Endothelial cell of umbilical vein (primary cell): ENCODE data around the gene PAEP. TPM values are rescaled to one million over a fixed set of nuclear protein-coding genes. Genes with fewer than 3 reads are reported as not detected.

Experiments
- BruUV-seq: library from RNA; stranded (reverse); fragments of 400-500 nt; replicated peaks from 2 replicates; lab custom pipeline; 2021; lab: Mats Ljungman, UMichigan
- CTCF ChIA-PET: fragments of 300-600, 350-600 bp; sonication (Branson Sonifier 250); formaldehyde crosslinking; loops from one replicate; lab custom pipeline; 2021; ENCODE audit warnings: antibody characterized with exemption, inconsistent platforms; lab: Charles Lee
- POLR2A ChIA-PET: fragments of 300-600, 350-600 bp; sonication (Branson Sonifier 250); formaldehyde crosslinking; loops from one replicate; lab custom pipeline; 2021; ENCODE audit warnings: antibody characterized with exemption, inconsistent platforms; lab: Charles Lee
- DNase-seq: peaks from one replicate; pipeline ENCODE4 v3.0.0-alpha.2; 2011; ENCODE audit warnings: low read depth, low spot score
- FAIRE-seq: peaks from 2 replicates; lab custom pipeline; 2011; peaks lifted over from hg19 to GRCh38; lab: Jason Lieb, UNC
- H2AFZ ChIP-seq: 2 replicates; pipeline ENCODE4 v1.6.0; 2012; ENCODE audit warnings: low read depth, low read length, control low read depth, inconsistent platforms
- H3K27ac ChIP-seq: 2 replicates; pipeline ENCODE4 v1.5.1; 2011; ENCODE audit warnings: low read depth, mild to moderate bottlenecking, control low read depth, low read length, moderate library complexity; ENCODE audit not compliant: insufficient read depth
- H3K27me3 ChIP-seq, 2 experiments: 2 replicates each; pipeline versions ENCODE4 v1.6.0 to v1.6.1; 2011; ENCODE audit warnings: low read length in 2 of 2, mixed read lengths in 1 of 2; ENCODE audit not compliant: control insufficient read depth in 2 of 2, insufficient read depth in 2 of 2
- H3K36me3 ChIP-seq, 2 experiments: 2 replicates in 1 of 2; 3 replicates in 1 of 2; pipeline ENCODE4 v1.5.1; 2011; ENCODE audit warnings: low read length in 2 of 2, mild to moderate bottlenecking in 1 of 2, moderate library complexity in 1 of 2; ENCODE audit not compliant: control insufficient read depth in 2 of 2, insufficient read depth in 2 of 2; ENCODE audit errors: extremely low read depth in 1 of 2
- H3K4me1 ChIP-seq: 3 replicates; pipeline ENCODE4 v1.5.1; 2011; ENCODE audit warnings: mild to moderate bottlenecking, low read length; ENCODE audit not compliant: control insufficient read depth, insufficient read depth; ENCODE audit errors: extremely low read depth
- H3K4me2 ChIP-seq: 2 replicates; pipeline ENCODE4 v1.6.1; 2011; ENCODE audit warnings: low read length, control low read depth, mixed read lengths; ENCODE audit not compliant: insufficient read depth
- H3K4me3 ChIP-seq, 3 experiments: fragments of 200-600 bp in 1 of 3; sonication (generic), shearing (Covaris generic) in 1 of 3; replicated peaks in 1 of 3; 2 replicates each; pipeline ENCODE4 v1.5.1; 2011 to 2016; ENCODE audit warnings: control low read depth in 3 of 3, low read length in 3 of 3, mild to moderate bottlenecking in 2 of 3, inconsistent platforms in 1 of 3, low read depth in 1 of 3, moderate library complexity in 1 of 3; ENCODE audit not compliant: insufficient read depth in 1 of 3
- H3K79me2 ChIP-seq: 2 replicates; pipeline ENCODE4 v1.6.0; 2012; ENCODE audit warnings: low read length, inconsistent platforms; ENCODE audit not compliant: control insufficient read depth, insufficient read depth
- H3K9ac ChIP-seq: replicated peaks from 2 replicates; pipeline ENCODE3; 2011; ENCODE audit warnings: low read length, control low read depth; ENCODE audit not compliant: insufficient read depth; ENCODE audit errors: extremely low read depth
- H3K9me1 ChIP-seq: replicated peaks from 3 replicates; pipeline ENCODE4 v1.6.0; 2011; ENCODE audit warnings: mild to moderate bottlenecking, low read length; ENCODE audit not compliant: control insufficient read depth, insufficient read depth; ENCODE audit errors: extremely low read depth
- H3K9me3 ChIP-seq: replicated peaks from 2 replicates; pipeline ENCODE4 v1.5.1; 2012; ENCODE audit warnings: low read length, inconsistent platforms; ENCODE audit not compliant: control insufficient read depth, insufficient read depth
- H4K20me1 ChIP-seq: replicated peaks from 2 replicates; pipeline ENCODE3; 2011; ENCODE audit warnings: mild to moderate bottlenecking, low read length; ENCODE audit not compliant: control insufficient read depth, insufficient read depth; ENCODE audit errors: extremely low read depth
- EZH2 ChIP-seq: IDR thresholded peaks from 2 replicates; pipeline ENCODE4 v1.6.1; 2012; ENCODE audit warnings: borderline replicate concordance, low read depth, mild to moderate bottlenecking, moderate library complexity, low read length, inconsistent platforms; ENCODE audit not compliant: severe bottlenecking
- FOS ChIP-seq: IDR thresholded peaks from 2 replicates; pipeline ENCODE4 v1.6.1; 2011; ENCODE audit warnings: mild to moderate bottlenecking, low read length, moderate library complexity, borderline replicate concordance; ENCODE audit not compliant: insufficient read depth
- GATA2 ChIP-seq: IDR thresholded peaks from 2 replicates; pipeline ENCODE4 v1.7.0; 2011; ENCODE audit warnings: low read depth, mild to moderate bottlenecking, moderate library complexity, mixed read lengths, low read length; ENCODE audit not compliant: insufficient read length, insufficient read depth
- JUN ChIP-seq: IDR thresholded peaks from 2 replicates; pipeline ENCODE4 v1.6.1; 2011; ENCODE audit warnings: borderline replicate concordance, low read depth; ENCODE audit not compliant: insufficient read length, insufficient read depth
- POLR2A ChIP-seq: IDR thresholded peaks from 2 replicates; pipeline ENCODE4 v1.6.1; 2012; ENCODE audit warnings: low read depth, mild to moderate bottlenecking, control low read depth, low read length
- dilution Hi-C: fragments of 300-500 bp; cut with MboI; formaldehyde crosslinking; loops from one replicate; pipeline ENCODE4 v1.15.0; 2019; ENCODE audit warnings: low sequenced_read_pairs; ENCODE audit not compliant: extremely low pct_ligation_motif_present
- intact Hi-C: fragments of 100-400 bp; cut with micrococcal nuclease; formaldehyde crosslinking; loops from one replicate; pipeline ENCODE4 v1.10.0; 2022
- polyA plus RNA-seq, 4 experiments: library from polyadenylated mRNA; depleted of rRNA in 3 of 4; stranded (reverse) in 3 of 4; unstranded in 1 of 4; fragments of >200 nt; gene quantifications; 2 replicates each; pipeline versions ENCODE4 v1.2.1 to v1.2.3, GENCODE V29; 2011 to 2012; ENCODE audit warnings: missing spikeins in 1 of 4
- total RNA-seq: library from RNA; stranded (reverse); gene quantifications from 2 replicates; pipeline ENCODE4 v1.2.3, GENCODE V29; 2021
- TF ChIP-seq, protein P1 (sequence below): IDR thresholded peaks from 2 replicates; pipeline ENCODE4 v1.6.1; 2011; ENCODE audit not compliant: insufficient read depth, insufficient read length

The PAEP gene
- total and polyA plus RNA-seq, 2 donors (not counting 3 experiments of a cell fraction or from before 2014, with no cell fraction given) = not detected

DNA sequence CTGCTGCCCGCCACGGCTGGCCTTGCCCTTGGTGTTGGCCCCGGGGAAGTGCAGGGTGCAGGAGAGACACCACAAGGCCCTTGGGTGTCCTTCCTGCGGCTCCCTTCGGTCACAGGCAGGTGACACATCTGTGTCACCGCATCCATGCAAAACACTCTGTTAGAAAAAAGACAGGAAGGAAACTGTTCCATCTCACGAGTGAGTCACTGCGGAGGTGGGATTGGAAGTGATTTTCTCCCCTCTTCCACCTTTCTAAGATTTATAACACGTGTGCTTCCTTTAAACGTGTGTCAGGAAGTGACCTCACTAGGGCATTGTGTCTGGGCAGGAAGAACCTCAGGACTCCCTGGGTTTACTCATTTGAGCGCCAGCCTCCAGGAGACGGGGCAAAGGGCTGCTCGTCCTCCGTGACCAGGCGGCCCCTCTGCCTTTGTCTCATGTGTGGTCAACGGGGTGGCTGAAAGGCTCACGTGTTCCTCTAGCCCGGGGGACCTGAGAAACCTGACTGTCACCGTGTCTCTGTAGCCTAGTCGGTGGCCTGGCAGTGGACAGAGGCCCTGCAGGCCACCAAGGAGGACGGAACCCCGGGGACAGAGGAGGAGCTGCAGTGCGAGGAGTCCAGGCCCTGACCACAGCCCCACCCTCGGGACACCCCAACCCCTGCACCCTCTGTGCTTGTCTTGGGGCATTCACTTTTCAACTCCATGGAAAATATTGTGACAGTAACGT is 45.3 kb upstream of the PAEP start:
- intact Hi-C loops = loop anchor here (1.0 kb wide), 1 partner anchor 12 kb away; no protein-coding TSS in a partner anchor

DNA sequence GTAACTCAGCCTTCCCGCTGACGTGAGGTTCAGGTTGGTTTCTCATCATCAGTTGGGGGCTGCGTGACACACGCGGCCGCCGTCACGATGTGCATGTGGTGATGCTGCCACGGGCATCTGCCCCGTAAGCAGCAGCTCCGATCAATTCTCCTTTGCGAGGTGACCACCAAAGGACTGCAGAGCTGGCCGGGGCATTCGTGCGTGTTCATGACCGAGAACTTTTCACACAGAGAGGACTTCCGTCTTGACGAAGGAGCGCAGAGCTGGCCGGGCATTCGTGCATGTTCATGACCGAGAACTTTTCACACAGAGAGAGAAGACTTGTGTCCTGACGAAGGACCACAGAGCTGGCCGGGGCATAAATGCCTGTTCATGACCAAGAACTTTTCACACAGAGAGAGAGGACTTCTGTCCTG is 44.1 kb upstream of the PAEP start:
- DNase-seq (no peak), FAIRE-seq (no peak)
- dilution Hi-C loops (no loop called here), intact Hi-C loops (no loop called here)
- BruUV-seq = no TSS peak
- Histone ChIP-seq H3K9me1 (no peaks in the 10 kb centered on the region), H3K4me3 (no peak overlapping the region), H3K27ac (no peak overlapping the region), H3K79me2 (no peaks in the 10 kb centered on the region), H2AFZ (no peak overlapping the region), H3K4me1 (peaks cover 9% of the 10 kb centered on the region), H3K9me3 (no peaks in the 10 kb centered on the region), H4K20me1 (no peaks in the 10 kb centered on the region), H3K4me2 (no peak overlapping the region), H3K9ac (no peak overlapping the region), H3K36me3 (no peaks in the 10 kb centered on the region), H3K27me3 (no peaks in the 10 kb centered on the region)
- POLR2A ChIA-PET = no interaction called here
- TF ChIP-seq JUN (no peak), POLR2A (no peak)
- CTCF ChIA-PET = no interaction called here

More for the DNA sequence above, 45.3 kb upstream of the PAEP start:
- Histone ChIP-seq H3K27me3 (no peaks in the 10 kb centered on the region), H3K79me2 (no peaks in the 10 kb centered on the region), H3K36me3 (no peaks in the 10 kb centered on the region), H3K27ac (peak overlapping the region; percentile 79), H4K20me1 (no peaks in the 10 kb centered on the region), H3K9me1 (no peaks in the 10 kb centered on the region), H3K4me3 (no peak overlapping the region), H3K4me2 (no peak overlapping the region), H3K9ac (no peak overlapping the region), H3K4me1 (peaks cover 9% of the 10 kb centered on the region), H3K9me3 (no peaks in the 10 kb centered on the region), H2AFZ (no peak overlapping the region)
- DNase-seq = peak; percentile 54
- dilution Hi-C loops = no loop called here
- CTCF ChIA-PET = no interaction called here
- BruUV-seq = TSS peak; percentile 97
- POLR2A ChIA-PET = no interaction called here
- peak; percentile 87 for FAIRE-seq
- TF ChIP-seq FOS = peak; percentile 65
- TF ChIP-seq GATA2 = no peak
- TF ChIP-seq JUN = peak; percentile 79
- no peak for TF ChIP-seq EZH2
- TF ChIP-seq, protein P1, sequence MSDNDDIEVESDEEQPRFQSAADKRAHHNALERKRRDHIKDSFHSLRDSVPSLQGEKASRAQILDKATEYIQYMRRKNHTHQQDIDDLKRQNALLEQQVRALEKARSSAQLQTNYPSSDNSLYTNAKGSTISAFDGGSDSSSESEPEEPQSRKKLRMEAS = peak; percentile 65
